PFSK-1 (cell line): ENCODE results near the gene LAMP1.

Experiments used
- FOXP2 ChIP-seq: optimal IDR thresholded peaks from 2 replicates; pipeline ENCODE3; 2011; ENCODE audit warnings: borderline replicate concordance, control low read depth, inconsistent platforms; ENCODE audit not compliant: insufficient read depth; ENCODE audit errors: extremely low read length, extremely low read depth
- POLR2AphosphoS5 ChIP-seq: IDR thresholded peaks from 2 replicates; pipeline ENCODE4 v1.6.1; 2012; ENCODE audit warnings: low read depth, mild to moderate bottlenecking, control low read depth, low read length, moderate library complexity
- SIN3A ChIP-seq: IDR thresholded peaks from 2 replicates; pipeline ENCODE4 v1.6.1; 2012; ENCODE audit warnings: mild to moderate bottlenecking, low read length, moderate library complexity, borderline replicate concordance; ENCODE audit not compliant: insufficient read depth
- TAF1 ChIP-seq: IDR thresholded peaks from 2 replicates; pipeline ENCODE4 v1.6.1; 2012; ENCODE audit warnings: low read length, control low read depth, borderline replicate concordance; ENCODE audit not compliant: insufficient read depth
- TF ChIP-seq, protein P1 (sequence below), 2 experiments: IDR thresholded peaks; 2 replicates each; pipeline versions ENCODE4 v1.6.1 to v1.8.0; 2011 to 2012; ENCODE audit warnings: low read depth in 2 of 2, low read length in 2 of 2, control low read depth in 1 of 2, inconsistent platforms in 1 of 2, mild to moderate bottlenecking in 1 of 2, moderate library complexity in 1 of 2; ENCODE audit not compliant: insufficient read depth in 1 of 2

LAMP1 gene

DNA sequence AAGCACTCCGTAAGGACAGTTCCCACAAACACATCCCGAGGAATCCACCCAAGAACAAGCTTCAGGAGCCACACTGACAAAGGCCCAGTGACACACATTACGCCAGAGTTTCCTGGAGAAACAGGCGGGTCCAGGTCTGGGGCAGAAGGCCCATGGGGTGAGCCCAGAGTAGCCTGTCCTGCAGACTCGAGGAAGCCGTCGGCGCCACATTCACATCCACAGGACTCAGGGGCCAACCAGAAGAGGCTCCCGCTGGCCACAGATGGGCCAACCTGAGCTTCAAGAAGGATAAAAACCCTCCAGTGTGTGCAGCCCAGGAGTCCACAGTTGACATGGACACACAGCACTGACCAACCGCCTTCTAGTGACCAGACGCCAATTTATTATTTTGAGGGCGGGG is 35.6 kb downstream of the LAMP1 start:
- TF ChIP-seq POLR2AphosphoS5 = no peak
- no peak for TF ChIP-seq SIN3A
- no peak for TF ChIP-seq TAF1
- TF ChIP-seq, protein P1, sequence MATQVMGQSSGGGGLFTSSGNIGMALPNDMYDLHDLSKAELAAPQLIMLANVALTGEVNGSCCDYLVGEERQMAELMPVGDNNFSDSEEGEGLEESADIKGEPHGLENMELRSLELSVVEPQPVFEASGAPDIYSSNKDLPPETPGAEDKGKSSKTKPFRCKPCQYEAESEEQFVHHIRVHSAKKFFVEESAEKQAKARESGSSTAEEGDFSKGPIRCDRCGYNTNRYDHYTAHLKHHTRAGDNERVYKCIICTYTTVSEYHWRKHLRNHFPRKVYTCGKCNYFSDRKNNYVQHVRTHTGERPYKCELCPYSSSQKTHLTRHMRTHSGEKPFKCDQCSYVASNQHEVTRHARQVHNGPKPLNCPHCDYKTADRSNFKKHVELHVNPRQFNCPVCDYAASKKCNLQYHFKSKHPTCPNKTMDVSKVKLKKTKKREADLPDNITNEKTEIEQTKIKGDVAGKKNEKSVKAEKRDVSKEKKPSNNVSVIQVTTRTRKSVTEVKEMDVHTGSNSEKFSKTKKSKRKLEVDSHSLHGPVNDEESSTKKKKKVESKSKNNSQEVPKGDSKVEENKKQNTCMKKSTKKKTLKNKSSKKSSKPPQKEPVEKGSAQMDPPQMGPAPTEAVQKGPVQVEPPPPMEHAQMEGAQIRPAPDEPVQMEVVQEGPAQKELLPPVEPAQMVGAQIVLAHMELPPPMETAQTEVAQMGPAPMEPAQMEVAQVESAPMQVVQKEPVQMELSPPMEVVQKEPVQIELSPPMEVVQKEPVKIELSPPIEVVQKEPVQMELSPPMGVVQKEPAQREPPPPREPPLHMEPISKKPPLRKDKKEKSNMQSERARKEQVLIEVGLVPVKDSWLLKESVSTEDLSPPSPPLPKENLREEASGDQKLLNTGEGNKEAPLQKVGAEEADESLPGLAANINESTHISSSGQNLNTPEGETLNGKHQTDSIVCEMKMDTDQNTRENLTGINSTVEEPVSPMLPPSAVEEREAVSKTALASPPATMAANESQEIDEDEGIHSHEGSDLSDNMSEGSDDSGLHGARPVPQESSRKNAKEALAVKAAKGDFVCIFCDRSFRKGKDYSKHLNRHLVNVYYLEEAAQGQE (IDR thresholded peaks at IDR 0.05; ENCODE audit: insufficient read depth in 1 of 2, low read depth in 2 of 2, low read length in 2 of 2) = no peak
- TF ChIP-seq FOXP2 = no peak

DNA sequence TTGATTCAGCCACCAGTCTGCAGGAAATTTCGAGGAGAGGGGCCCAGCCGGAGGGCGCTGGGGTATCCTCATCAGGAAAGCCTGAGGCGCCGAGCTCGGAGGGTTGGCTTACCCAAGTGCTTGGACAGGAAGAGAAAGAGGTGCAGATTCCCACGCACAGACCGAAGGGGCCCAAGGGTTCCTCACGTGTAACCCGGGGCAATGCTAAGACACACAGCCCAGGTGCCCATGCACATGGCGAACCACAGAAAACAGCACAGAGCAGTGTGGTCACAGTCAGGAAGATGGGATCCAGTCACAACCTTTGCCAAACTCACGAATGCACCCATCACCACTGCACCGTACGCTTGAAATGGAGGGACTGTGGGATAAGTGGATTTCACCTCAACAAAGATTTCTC is 36.0 kb downstream of the LAMP1 start:
- TF ChIP-seq SIN3A (no peak), FOXP2 (no peak)
- TF ChIP-seq, protein P1 (IDR thresholded peaks at IDR 0.05; ENCODE audit: insufficient read depth in 1 of 2, low read depth in 2 of 2, low read length in 2 of 2) = no peak

DNA sequence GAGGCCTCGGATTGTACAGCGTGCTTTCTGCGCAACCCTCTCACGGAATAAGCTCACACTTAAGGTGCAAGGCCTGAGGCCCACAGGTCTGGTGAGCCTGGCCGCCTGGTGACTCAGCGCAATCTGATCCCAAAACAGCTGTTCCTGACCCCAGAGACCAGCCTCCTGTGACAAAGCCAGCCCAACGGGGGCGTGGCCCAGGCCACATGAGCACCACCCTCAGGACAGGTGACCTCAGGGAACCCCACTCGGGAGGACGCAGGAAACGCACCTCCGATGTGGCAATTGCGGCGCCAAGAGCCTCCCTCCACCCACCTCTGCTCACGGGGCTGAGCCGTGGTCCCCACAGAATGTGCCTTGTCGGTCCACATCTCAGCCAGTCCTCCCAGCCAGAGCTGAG is 40.5 kb downstream of the LAMP1 start:
- no peak for TF ChIP-seq SIN3A
- TF ChIP-seq TAF1 = no peak
- TF ChIP-seq, protein P1 (IDR thresholded peaks at IDR 0.05; ENCODE audit: insufficient read depth in 1 of 2, low read depth in 2 of 2, low read length in 2 of 2) = no peak
- TF ChIP-seq POLR2AphosphoS5 = no peak
- no peak for TF ChIP-seq FOXP2

DNA sequence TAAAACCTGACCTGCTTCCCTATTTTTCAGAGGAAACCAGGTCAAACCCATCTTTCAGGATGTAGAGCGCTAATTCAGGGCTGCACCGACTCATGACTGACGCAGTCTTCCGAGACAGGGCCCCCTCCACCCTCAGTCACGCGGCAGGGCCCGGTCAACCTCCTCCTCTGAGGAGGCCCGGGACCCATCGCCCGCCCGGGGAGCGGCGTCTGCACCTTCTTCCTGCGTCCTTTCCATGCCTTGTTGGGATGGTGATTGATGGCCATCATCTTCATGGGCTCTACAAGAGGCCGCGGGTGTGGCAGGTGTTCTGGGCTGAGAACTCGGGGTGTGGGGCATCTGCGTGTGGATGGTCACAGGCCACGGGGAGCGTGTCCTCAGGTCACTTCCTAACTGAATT is 40.9 kb downstream of the LAMP1 start:
- TF ChIP-seq, protein P1 (IDR thresholded peaks at IDR 0.05; ENCODE audit: insufficient read depth in 1 of 2, low read depth in 2 of 2, low read length in 2 of 2) = no peak
- no peak for TF ChIP-seq POLR2AphosphoS5

DNA sequence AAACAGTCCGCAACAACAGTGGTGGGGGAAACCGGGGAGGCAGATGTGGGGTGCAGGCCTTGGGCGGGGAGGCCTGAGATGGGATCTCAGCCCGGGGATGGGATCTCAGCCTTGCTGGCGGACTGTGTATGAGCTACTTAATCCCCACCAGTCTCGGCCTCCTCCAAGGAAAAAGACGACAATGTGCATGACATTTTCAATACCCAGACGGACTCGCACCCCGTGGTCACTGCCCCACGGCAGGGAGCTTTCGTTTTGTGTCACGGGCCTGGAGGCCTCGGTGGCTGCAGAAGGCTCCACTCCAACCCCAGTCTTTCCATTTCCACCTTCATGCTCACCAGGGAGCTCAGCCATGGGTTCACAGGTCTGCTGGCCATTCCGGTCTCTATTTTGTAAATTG is 41.4 kb downstream of the LAMP1 start:
- no peak for TF ChIP-seq TAF1
- TF ChIP-seq SIN3A = no peak
- no peak for TF ChIP-seq FOXP2
- TF ChIP-seq POLR2AphosphoS5 = no peak
- TF ChIP-seq, protein P1 (IDR thresholded peaks at IDR 0.05; ENCODE audit: insufficient read depth in 1 of 2, low read depth in 2 of 2, low read length in 2 of 2) = no peak
